Measurements from ENCODE around the gene ZFPL1.

Gene ZFPL1

GRCh38 chr11:65047581-65048422 lies 36.2 kb upstream of the ZFPL1 start:
- TF ChIP-seq, protein P1, sequence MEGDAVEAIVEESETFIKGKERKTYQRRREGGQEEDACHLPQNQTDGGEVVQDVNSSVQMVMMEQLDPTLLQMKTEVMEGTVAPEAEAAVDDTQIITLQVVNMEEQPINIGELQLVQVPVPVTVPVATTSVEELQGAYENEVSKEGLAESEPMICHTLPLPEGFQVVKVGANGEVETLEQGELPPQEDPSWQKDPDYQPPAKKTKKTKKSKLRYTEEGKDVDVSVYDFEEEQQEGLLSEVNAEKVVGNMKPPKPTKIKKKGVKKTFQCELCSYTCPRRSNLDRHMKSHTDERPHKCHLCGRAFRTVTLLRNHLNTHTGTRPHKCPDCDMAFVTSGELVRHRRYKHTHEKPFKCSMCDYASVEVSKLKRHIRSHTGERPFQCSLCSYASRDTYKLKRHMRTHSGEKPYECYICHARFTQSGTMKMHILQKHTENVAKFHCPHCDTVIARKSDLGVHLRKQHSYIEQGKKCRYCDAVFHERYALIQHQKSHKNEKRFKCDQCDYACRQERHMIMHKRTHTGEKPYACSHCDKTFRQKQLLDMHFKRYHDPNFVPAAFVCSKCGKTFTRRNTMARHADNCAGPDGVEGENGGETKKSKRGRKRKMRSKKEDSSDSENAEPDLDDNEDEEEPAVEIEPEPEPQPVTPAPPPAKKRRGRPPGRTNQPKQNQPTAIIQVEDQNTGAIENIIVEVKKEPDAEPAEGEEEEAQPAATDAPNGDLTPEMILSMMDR (IDR thresholded peaks at IDR 0.05; ENCODE audit: unreplicated experiment in 3 of 3) = no peak
- Mint-ChIP-seq H3K9me3 (no peaks in the 10 kb centered on the region), H3K27ac (no peak overlapping the region), H3K36me3 (ENCODE audit: low read depth) (peaks cover 6% of the 10 kb centered on the region), H3K27me3 (ENCODE audit: low read depth) (no peaks in the 10 kb centered on the region), H3K4me3 (no peak overlapping the region), H3K4me1 (peaks cover 2% of the 10 kb centered on the region)

GRCh38 chr11:65051398-65051858 lies 32.6 kb upstream of the ZFPL1 start:
- no peaks in the 10 kb centered on the region for H3K4me1 Mint-ChIP-seq
- TF ChIP-seq, protein P1 (IDR thresholded peaks at IDR 0.05; ENCODE audit: unreplicated experiment in 3 of 3) = no peak
- no peaks in the 10 kb centered on the region for H3K9me3 Mint-ChIP-seq
- no peaks in the 10 kb centered on the region for H3K36me3 Mint-ChIP-seq (ENCODE audit: low read depth)
- no peak overlapping the region for H3K4me3 Mint-ChIP-seq
- H3K27ac Mint-ChIP-seq = no peak overlapping the region
- peaks cover 3% of the 10 kb centered on the region for H3K27me3 Mint-ChIP-seq (ENCODE audit: low read depth)

DNA sequence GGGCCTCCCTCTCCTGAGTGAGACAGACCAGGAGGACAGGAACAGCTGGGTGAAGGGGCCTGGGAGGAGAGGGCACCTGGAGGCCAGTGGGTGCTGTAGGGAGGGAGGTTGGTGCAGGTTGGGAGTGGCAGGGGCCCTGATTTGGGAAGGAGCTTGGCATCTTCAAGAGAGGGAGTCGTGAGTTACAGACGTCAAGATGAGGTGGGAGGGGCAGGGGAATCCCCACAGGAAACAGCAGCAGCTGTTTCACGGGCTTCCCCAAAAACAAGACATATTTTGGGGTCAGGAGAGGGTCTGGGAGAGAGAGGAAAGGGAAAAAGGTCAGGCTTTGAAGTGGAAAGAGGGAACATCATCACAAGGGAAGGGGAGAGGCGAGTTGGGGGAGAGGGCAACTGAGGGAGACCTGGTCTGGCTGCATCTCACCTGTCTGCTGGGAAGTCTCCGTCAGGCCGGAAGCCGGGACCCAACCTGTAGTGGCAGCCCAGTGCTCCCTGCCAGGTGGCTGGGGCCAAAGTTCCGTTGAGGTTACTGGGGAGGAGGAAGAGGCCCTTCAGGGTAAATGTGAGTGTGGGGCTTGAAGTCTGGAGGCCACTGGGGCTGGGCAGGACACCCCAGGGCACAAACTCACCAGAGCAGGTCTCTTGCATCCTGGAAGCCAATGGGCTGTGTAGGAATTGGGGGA lies 30.1 kb upstream of the ZFPL1 start:
- no peak overlapping the region for H3K27ac Mint-ChIP-seq
- no peaks in the 10 kb centered on the region for H3K4me1 Mint-ChIP-seq
- H3K27me3 Mint-ChIP-seq (ENCODE audit: low read depth) = peaks cover 6% of the 10 kb centered on the region
- H3K36me3 Mint-ChIP-seq (ENCODE audit: low read depth) = no peaks in the 10 kb centered on the region
- TF ChIP-seq, protein P1 (IDR thresholded peaks at IDR 0.05; ENCODE audit: unreplicated experiment in 3 of 3) = no peak
- no peak overlapping the region for H3K4me3 Mint-ChIP-seq
- H3K9me3 Mint-ChIP-seq = no peaks in the 10 kb centered on the region

GRCh38 chr11:65055538-65055937 lies 28.5 kb upstream of the ZFPL1 start:
- Mint-ChIP-seq H3K27me3 (ENCODE audit: low read depth) (peaks cover 6% of the 10 kb centered on the region), H3K36me3 (ENCODE audit: low read depth) (no peaks in the 10 kb centered on the region), H3K27ac (no peak overlapping the region), H3K4me1 (no peaks in the 10 kb centered on the region), H3K4me3 (no peak overlapping the region), H3K9me3 (no peaks in the 10 kb centered on the region)
- TF ChIP-seq, protein P1 (IDR thresholded peaks at IDR 0.05; ENCODE audit: unreplicated experiment in 3 of 3) = no peak

GRCh38 chr11:65056999-65057398 lies 27.0 kb upstream of the ZFPL1 start:
- H3K4me3 Mint-ChIP-seq = no peak overlapping the region
- no peak overlapping the region for H3K27ac Mint-ChIP-seq
- no peaks in the 10 kb centered on the region for H3K36me3 Mint-ChIP-seq (ENCODE audit: low read depth)
- no peaks in the 10 kb centered on the region for H3K9me3 Mint-ChIP-seq
- peaks cover 6% of the 10 kb centered on the region for H3K27me3 Mint-ChIP-seq (ENCODE audit: low read depth)
- TF ChIP-seq, protein P1 (IDR thresholded peaks at IDR 0.05; ENCODE audit: unreplicated experiment in 3 of 3) = no peak
- H3K4me1 Mint-ChIP-seq = no peaks in the 10 kb centered on the region

All from nephron (organoid).